Astrocyte (in vitro differentiated cells and primary cell): Measurements from ENCODE around the gene PEX6.

Experiments
- CTCF ChIP-seq: IDR thresholded peaks from 2 replicates; pipeline ENCODE4 v1.5.1; 2011; ENCODE audit warnings: low read depth, mild to moderate bottlenecking, inconsistent platforms, low read length, moderate library complexity; ENCODE audit not compliant: insufficient read depth
- EZH2 ChIP-seq: IDR thresholded peaks from 2 replicates; pipeline ENCODE4 v1.6.1; 2012; ENCODE audit warnings: mild to moderate bottlenecking, low read length, inconsistent platforms; ENCODE audit not compliant: insufficient read depth

GRCh38 chr6:42963179-42963854, 15.7 kb downstream of the PEX6 start:
- TF ChIP-seq CTCF (no peak), EZH2 (no peak)
